GM13977 (cell line): ENCODE data around the gene HLA-A.

Experiments
- DNase-seq: peaks from one replicate; pipeline ENCODE4 v3.0.0; 2012; ENCODE audit warnings: low spot score
- CTCF ChIP-seq: IDR thresholded peaks from 2 replicates; pipeline ENCODE4 v1.5.1; 2012; ENCODE audit warnings: mild to moderate bottlenecking, control low read depth; ENCODE audit not compliant: insufficient read depth; ENCODE audit errors: extremely low read depth, missing control alignments
- in situ Hi-C: fragments of 300-500 bp; cut with MboI; formaldehyde crosslinking; loops from one replicate; pipeline ENCODE4 v1.12.0; 2022; ENCODE audit warnings: low sequenced_read_pairs, low pct_unique_long_range_greater_than_20kb, mixed read lengths, inconsistent platforms; ENCODE audit not compliant: unreplicated experiment

The HLA-A gene

GRCh38 chr6:29924287-29924686 is 18.0 kb upstream of the HLA-A start:
- no peak for DNase-seq
- in situ Hi-C loops = no loop called here
- TF ChIP-seq CTCF = no peak

- no peak for DNase-seq
- no peak for TF ChIP-seq CTCF
- in situ Hi-C loops = no loop called here
Observed at GRCh38 chr6:29924731-29925130, 17.6 kb upstream of the HLA-A start.

- in situ Hi-C loops = no loop called here
- TF ChIP-seq CTCF = no peak
- no peak for DNase-seq
Observed at GRCh38 chr6:29925321-29925720, 17.0 kb upstream of the HLA-A start.

GRCh38 chr6:29925727-29926412 is 16.5 kb upstream of the HLA-A start:
- peak; percentile 65 for DNase-seq
- no peak for TF ChIP-seq CTCF
- in situ Hi-C loops = no loop called here

- peak; percentile 88 for DNase-seq
- peak; percentile 21 for TF ChIP-seq CTCF
- in situ Hi-C loops = no loop called here
Observed at GRCh38 chr6:29926413-29927274, 15.7 kb upstream of the HLA-A start.

GRCh38 chr6:29927275-29927569 is 15.1 kb upstream of the HLA-A start:
- in situ Hi-C loops = no loop called here
- no peak for TF ChIP-seq CTCF
- no peak for DNase-seq
